Activated CD8-positive, alpha-beta memory T cell treated with anti-CD3 and anti-CD28 coated beads for 36 hours (primary cell): ENCODE data around the gene ELOVL7. TPM values are rescaled to one million over a fixed set of nuclear protein-coding genes. Genes with fewer than 3 reads are reported as not detected.
"Not testable (repeated sequence)": the region's sequence is repeated elsewhere in the genome, so short reads cannot be mapped to it uniquely, and the experiment has no call there.

ENCODE experiments used
- CTCF ChIA-PET: fragments of 350-600 bp; sonication (Branson Sonifier 250); formaldehyde crosslinking; loops from one replicate; lab custom pipeline; 2021; ENCODE audit warnings: antibody characterized with exemption; lab: Charles Lee
- POLR2A ChIA-PET: fragments of 350-600 bp; sonication (Branson Sonifier 250); formaldehyde crosslinking; loops from one replicate; lab custom pipeline; 2021; ENCODE audit warnings: antibody characterized with exemption; lab: Charles Lee
- total RNA-seq, 2 experiments: library from RNA; stranded (reverse); gene quantifications; one replicate each; pipeline ENCODE4 v1.2.3, GENCODE V29; 2021

ELOVL7 gene
- total RNA-seq, 2 experiments from 2014 or later = 0.04 to 0.06 TPM

- POLR2A ChIA-PET = no interaction called here
- CTCF ChIA-PET = no interaction called here
These were observed 116.9 kb downstream of the ELOVL7 start for GRCh38 chr5:60727033-60727679.

DNA sequence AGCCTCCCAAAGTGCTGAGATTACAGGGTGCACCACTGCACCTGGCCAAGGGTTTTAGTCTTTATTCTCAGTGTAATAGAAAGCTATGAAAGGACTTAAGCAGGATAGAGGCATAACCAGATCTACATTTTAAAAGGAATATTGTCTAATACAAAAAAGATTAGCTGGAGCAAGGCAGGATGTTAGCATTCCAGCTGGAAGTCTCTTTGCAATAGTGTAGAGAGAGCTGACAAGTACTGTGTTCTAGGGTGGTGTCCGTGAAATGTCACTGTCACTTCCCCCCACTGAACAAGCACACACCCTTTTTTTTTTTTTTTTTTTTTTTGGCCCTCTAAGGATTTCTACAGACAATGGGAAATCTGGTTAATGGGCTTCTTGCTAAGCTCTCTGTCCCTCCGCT, 119.9 kb downstream of the ELOVL7 start:
- ChIA-PET POLR2A (no interaction called here), CTCF (interaction anchor here (0.6 kb wide), 1 partner anchor 1838 kb away, joined by 3 read pairs; no protein-coding TSS in a partner anchor)

GRCh38 chr5:60722416-60722815, 121.7 kb downstream of the ELOVL7 start:
- ChIA-PET POLR2A (no interaction called here), CTCF (no interaction called here)

DNA sequence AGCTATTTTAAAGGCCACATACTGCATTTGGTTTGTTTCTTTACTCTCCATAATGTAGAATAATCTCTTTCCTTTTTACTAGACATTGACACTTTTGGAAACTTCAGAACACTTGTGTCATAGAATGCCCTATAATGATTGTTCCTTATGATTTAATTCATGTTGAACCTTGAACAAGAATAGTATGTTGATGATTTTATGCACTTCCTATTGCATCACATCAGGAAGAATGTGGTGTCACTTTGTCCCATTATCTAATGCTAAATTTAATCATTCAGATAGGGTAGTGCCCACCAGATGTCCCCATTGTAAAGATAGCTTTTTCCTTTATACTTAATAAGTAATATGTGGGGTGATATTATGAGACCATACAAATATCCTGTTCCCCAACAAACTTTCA, 124.7 kb downstream of the ELOVL7 start:
- CTCF ChIA-PET = no interaction called here

DNA sequence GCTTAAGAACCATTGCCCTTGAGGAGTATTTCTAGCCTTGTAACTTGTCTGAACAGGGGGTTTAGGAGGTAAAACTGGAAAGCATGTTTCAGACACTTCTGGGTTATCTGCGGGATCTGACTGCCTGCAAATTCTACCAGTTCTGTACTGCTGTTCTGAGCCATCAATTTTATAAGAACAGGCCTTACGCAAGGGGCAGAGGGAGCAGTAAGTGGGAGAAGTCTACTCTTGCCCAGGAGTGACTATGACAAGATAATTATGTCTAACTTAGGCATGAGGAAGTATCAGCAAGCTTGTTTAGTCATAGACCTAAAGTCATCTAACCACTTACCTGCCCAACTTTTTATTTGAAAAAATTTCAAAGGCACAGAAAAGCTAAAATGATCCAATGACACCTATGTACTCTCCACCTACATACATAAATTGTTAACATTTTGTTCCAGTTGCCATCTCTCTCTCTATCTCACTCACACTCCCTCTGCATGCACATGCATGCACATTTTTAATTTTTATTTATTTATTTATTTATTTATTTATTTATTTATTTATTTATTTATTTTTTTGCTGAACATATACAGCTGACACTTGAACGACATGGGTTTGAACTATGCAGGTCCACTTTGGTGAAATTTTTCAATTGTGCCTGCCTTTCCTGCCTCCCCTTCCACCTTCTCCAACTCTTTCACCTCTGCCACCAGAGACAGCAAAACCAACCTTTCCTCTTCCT, 125.7 kb downstream of the ELOVL7 start:
- POLR2A ChIA-PET = no interaction called here
- CTCF ChIA-PET = no interaction called here

More for the DNA sequence above, 124.7 kb downstream of the ELOVL7 start:
- POLR2A ChIA-PET = no interaction called here

DNA sequence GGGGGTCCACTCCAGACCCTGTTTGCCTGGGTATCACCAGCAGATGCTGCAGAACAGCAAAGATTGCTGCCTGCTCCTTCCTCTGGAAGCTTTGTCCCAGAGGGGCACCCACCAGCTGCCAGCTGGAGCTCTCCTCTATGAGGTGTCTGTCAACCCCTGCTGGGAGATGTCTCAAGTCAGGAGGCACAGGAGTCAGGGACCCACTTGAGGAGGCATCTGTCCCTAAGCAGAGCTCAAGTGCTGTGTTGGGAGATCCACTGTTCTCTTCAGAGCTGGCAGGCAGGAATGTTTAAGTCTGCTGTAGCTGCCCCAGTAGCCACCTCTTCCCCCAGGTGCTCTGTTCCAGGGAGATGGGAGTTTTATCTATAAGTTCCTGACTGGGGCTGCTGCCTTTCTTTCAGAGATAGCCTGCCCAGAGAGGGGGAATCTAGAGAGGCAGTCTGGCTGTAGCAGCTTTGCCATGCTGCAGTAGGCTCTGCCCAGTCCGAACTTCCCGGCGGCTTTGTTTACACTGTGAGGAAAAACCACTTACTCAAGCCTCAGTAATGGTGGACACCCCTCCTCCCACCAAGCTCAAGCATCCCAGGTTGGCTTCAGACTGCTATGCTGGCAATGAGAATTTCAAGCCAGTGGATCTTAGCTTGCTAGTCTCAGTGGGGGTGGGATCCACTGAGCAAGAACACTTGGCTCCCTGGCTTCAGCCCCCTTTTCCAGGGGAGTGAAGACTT, 128.7 kb downstream of the ELOVL7 start:
- CTCF ChIA-PET, POLR2A ChIA-PET: not testable (repeated sequence)

- CTCF ChIA-PET = no interaction called here
- POLR2A ChIA-PET = no interaction called here
These were observed 131.1 kb downstream of the ELOVL7 start for GRCh38 chr5:60712950-60713349.

DNA sequence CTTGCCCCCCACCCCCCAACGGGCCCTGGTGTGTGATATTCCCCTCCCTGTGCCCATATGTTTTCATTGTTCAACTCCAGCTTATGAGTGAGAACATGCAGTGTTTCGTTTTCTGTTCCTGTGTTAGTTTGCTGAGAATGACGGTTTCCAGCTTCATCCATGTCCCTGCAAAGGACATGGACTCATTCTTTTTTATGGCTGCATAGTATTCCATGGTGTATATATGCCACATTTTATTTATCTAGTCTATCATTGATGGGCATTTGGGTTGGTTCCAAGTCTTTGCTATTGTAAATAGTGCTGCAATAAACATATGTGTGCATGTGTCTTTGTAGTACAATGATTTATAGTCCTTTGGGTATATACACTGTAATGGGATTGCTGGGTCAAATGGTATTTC, 132.2 kb downstream of the ELOVL7 start:
- CTCF ChIA-PET, POLR2A ChIA-PET: not testable (repeated sequence)

- POLR2A ChIA-PET = no interaction called here
- CTCF ChIA-PET = interaction anchor here (0.6 kb wide), 1 partner anchor 312 kb away, joined by 3 read pairs; no protein-coding TSS in a partner anchor
These were observed 133.7 kb downstream of the ELOVL7 start for GRCh38 chr5:60710362-60710761.

- ChIA-PET CTCF (interaction anchor here (1.6 kb wide), 1 partner anchor 140 kb away, joined by 5 read pairs; the partner anchor contains the start of gene ELOVL7), POLR2A (no interaction called here)
These were observed 138.9 kb downstream of the ELOVL7 start for GRCh38 chr5:60705144-60705543.

- CTCF ChIA-PET = interaction anchor here (1.6 kb wide), 1 partner anchor 141 kb away, joined by 5 read pairs; the partner anchor contains the start of gene ELOVL7
These were observed 140.1 kb downstream of the ELOVL7 start for GRCh38 chr5:60703944-60704343.

More at GRCh38 chr5:60703944-60704343, 140.1 kb downstream of the ELOVL7 start:
- POLR2A ChIA-PET = no interaction called here

Other genes with a start within 250 kb of the ELOVL7 start
- 10 to 100 TPM; 16.2 to 16.5 TPM for gene DEPDC1B, start 144.1 kb downstream of the ELOVL7 start, total RNA-seq
- 10 to 100 TPM; 13.0 to 14.5 TPM for gene ERCC8, start 100.8 kb upstream of the ELOVL7 start, total RNA-seq
- gene NDUFAF2, start 100.9 kb upstream of the ELOVL7 start, total RNA-seq = 10 to 100 TPM; 43.8 to 48.3 TPM